ENCODE data around the gene RXFP2.

DNA sequence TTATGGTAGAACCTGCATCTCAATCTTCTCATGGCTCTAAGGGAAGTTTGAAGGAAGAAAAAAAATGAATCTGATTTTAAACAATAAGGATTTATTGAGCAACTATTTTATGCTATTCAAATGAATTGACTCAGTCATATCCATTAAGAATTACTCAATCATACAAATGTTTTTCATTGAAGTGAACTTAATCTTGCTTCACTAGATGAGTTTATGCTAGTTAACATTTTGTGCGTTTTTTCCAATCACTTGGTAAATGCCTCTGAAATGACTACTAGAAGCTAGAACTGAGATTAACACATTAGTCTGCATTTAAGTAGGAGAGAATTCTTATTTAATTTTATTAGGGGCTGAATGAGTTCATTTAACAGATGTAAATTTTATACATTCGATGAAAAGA lies 25.2 kb downstream of the RXFP2 start:
- TF ChIP-seq, protein P1, sequence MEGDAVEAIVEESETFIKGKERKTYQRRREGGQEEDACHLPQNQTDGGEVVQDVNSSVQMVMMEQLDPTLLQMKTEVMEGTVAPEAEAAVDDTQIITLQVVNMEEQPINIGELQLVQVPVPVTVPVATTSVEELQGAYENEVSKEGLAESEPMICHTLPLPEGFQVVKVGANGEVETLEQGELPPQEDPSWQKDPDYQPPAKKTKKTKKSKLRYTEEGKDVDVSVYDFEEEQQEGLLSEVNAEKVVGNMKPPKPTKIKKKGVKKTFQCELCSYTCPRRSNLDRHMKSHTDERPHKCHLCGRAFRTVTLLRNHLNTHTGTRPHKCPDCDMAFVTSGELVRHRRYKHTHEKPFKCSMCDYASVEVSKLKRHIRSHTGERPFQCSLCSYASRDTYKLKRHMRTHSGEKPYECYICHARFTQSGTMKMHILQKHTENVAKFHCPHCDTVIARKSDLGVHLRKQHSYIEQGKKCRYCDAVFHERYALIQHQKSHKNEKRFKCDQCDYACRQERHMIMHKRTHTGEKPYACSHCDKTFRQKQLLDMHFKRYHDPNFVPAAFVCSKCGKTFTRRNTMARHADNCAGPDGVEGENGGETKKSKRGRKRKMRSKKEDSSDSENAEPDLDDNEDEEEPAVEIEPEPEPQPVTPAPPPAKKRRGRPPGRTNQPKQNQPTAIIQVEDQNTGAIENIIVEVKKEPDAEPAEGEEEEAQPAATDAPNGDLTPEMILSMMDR (IDR thresholded peaks at IDR 0.05; ENCODE audit: poor library complexity) = no peak
- TF ChIP-seq EZH2phosphoT487 (IDR thresholded peaks at IDR 0.05; ENCODE audit: low read depth, severe bottlenecking, unreplicated experiment) (no peak), EZH2 (IDR thresholded peaks at IDR 0.05; ENCODE audit: borderline replicate concordance) (no peak)

All from hepatocyte (in vitro differentiated cells).